ENCODE results near the gene CNTN4. TPM values are rescaled to one million over a fixed set of nuclear protein-coding genes. Genes with fewer than 3 reads are reported as not detected.

CNTN4 gene
- total RNA-seq, 1 donor from 2014 or later: not detected

DNA sequence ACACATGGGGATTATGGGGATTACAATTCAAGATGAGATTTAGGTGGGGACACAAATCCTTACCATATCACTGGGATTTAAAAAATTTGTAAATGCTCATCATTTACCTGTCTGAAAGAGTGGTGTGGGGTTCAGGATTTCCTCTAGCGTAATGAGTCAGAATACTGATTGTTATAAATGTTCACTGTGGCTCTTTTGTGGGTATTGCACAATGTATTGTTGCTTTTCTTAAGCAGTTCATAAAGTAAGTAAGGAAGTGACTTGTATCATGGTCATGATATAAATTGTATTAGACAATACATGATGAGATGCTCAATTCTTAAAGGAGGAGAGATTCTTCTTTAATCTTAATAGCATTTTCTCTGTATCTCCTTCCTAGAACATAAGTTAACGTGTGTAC lies 262.1 kb downstream of the CNTN4 start:
- Histone ChIP-seq H3K27me3 (ENCODE audit: insufficient read depth, low read length) (no peaks in the 10 kb centered on the region), H3K4me3 (ENCODE audit: insufficient read depth, low read depth, low read length) (no peak overlapping the region), H3K9me3 (ENCODE audit: insufficient read depth, low read depth, low read length) (no peaks in the 10 kb centered on the region), H3K4me1 (ENCODE audit: insufficient read depth, low read length) (no peaks in the 10 kb centered on the region), H4K20me1 (ENCODE audit: insufficient read depth, low read length) (no peaks in the 10 kb centered on the region), H3K27ac (ENCODE audit: low read depth, low read length) (no peak overlapping the region), H3K9ac (ENCODE audit: low read length) (no peak overlapping the region), H2AFZ (ENCODE audit: low read depth, low read length) (no peak overlapping the region), H3K36me3 (ENCODE audit: insufficient read depth, low read length) (no peaks in the 10 kb centered on the region), H3K79me2 (ENCODE audit: insufficient read depth, low read length) (no peaks in the 10 kb centered on the region), H3K4me2 (ENCODE audit: low read length) (no peak overlapping the region)
- no peaks in the 10 kb centered on the region for H3K36me3 Mint-ChIP-seq (ENCODE audit: low read depth, unreplicated experiment)
- H3K27ac Mint-ChIP-seq (ENCODE audit: unreplicated experiment): no peak overlapping the region
- DNase-seq (ENCODE audit: low read depth) (no peak), FAIRE-seq (no peak)
- no peaks in the 10 kb centered on the region for H3K9me3 Mint-ChIP-seq (ENCODE audit: unreplicated experiment)
- H3K4me1 Mint-ChIP-seq (ENCODE audit: low read depth, unreplicated experiment): no peaks in the 10 kb centered on the region
- no peak for TF ChIP-seq CTCF (IDR thresholded peaks at IDR 0.05; ENCODE audit: insufficient read depth, low read depth, low read length)
- no peak for TF ChIP-seq EZH2 (IDR thresholded peaks at IDR 0.05; ENCODE audit: insufficient read depth, low read length)
- H3K4me3 Mint-ChIP-seq (ENCODE audit: unreplicated experiment): no peak overlapping the region
- H3K27me3 Mint-ChIP-seq (ENCODE audit: low read depth, unreplicated experiment): no peaks in the 10 kb centered on the region

DNA sequence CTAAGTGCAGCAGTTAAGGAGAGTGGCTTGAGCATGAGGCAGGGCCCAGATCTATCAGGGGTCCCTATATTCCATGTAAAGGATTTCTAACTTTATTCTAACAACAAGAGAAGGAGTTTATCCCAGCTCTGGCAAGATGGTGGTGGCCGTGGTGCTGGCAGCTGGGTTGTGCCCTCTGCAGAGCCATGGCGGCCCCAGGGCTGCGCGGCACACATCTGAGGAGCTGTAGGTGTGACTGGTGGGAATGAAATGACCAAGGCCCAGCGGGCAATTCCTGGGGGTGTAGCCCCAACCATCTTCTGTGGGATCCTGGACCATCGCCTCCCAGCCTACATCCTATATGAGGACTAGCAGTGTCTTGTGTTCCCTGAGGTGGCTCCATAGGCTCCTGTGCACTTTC lies 263.5 kb downstream of the CNTN4 start:
- no peaks in the 10 kb centered on the region for H3K79me2 ChIP-seq (ENCODE audit: insufficient read depth, low read length)
- no peak overlapping the region for H3K4me3 Mint-ChIP-seq (ENCODE audit: unreplicated experiment)
- H4K20me1 ChIP-seq (ENCODE audit: insufficient read depth, low read length): no peaks in the 10 kb centered on the region
- no peaks in the 10 kb centered on the region for H3K27me3 Mint-ChIP-seq (ENCODE audit: low read depth, unreplicated experiment)
- H3K27me3 ChIP-seq (ENCODE audit: insufficient read depth, low read length): no peaks in the 10 kb centered on the region
- no peak overlapping the region for H3K4me3 ChIP-seq (ENCODE audit: insufficient read depth, low read depth, low read length)
- TF ChIP-seq CTCF (IDR thresholded peaks at IDR 0.05; ENCODE audit: insufficient read depth, low read depth, low read length) (no peak), EZH2 (IDR thresholded peaks at IDR 0.05; ENCODE audit: insufficient read depth, low read length) (no peak)
- H3K9ac ChIP-seq (ENCODE audit: low read length): no peak overlapping the region
- H2AFZ ChIP-seq (ENCODE audit: low read depth, low read length): no peak overlapping the region
- no peaks in the 10 kb centered on the region for H3K36me3 Mint-ChIP-seq (ENCODE audit: low read depth, unreplicated experiment)
- no peaks in the 10 kb centered on the region for H3K4me1 ChIP-seq (ENCODE audit: insufficient read depth, low read length)
- no peak overlapping the region for H3K4me2 ChIP-seq (ENCODE audit: low read length)
- no peaks in the 10 kb centered on the region for H3K4me1 Mint-ChIP-seq (ENCODE audit: low read depth, unreplicated experiment)
- no peak overlapping the region for H3K27ac Mint-ChIP-seq (ENCODE audit: unreplicated experiment)
- no peaks in the 10 kb centered on the region for H3K36me3 ChIP-seq (ENCODE audit: insufficient read depth, low read length)
- no peaks in the 10 kb centered on the region for H3K9me3 Mint-ChIP-seq (ENCODE audit: unreplicated experiment)
- H3K9me3 ChIP-seq (ENCODE audit: insufficient read depth, low read depth, low read length): no peaks in the 10 kb centered on the region
- DNase-seq (ENCODE audit: low read depth) (no peak), FAIRE-seq (no peak)
- H3K27ac ChIP-seq (ENCODE audit: low read depth, low read length): no peak overlapping the region

DNA sequence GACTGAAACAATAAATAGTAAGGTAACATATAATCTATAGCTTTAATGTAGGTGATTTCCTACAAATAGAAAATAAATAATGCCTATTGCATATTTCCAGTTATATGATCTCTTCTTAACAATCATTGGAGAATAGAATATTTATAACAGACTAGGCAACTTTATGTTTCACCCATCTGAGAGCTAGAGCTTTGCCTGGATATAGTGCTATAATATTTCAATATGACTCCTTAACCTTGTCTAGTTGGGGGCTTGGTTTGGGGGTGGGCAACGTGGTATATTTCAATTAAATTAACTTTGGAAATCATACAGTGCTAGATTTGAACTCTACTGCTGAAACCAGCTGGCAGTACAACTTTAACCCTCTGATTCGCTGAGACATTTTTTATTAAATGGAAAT lies 265.2 kb downstream of the CNTN4 start:
- no peak for TF ChIP-seq CTCF (IDR thresholded peaks at IDR 0.05; ENCODE audit: insufficient read depth, low read depth, low read length)
- no peak for TF ChIP-seq EZH2 (IDR thresholded peaks at IDR 0.05; ENCODE audit: insufficient read depth, low read length)
- Histone ChIP-seq H3K4me3 (ENCODE audit: insufficient read depth, low read depth, low read length) (no peak overlapping the region), H4K20me1 (ENCODE audit: insufficient read depth, low read length) (no peaks in the 10 kb centered on the region), H3K36me3 (ENCODE audit: insufficient read depth, low read length) (no peaks in the 10 kb centered on the region), H3K79me2 (ENCODE audit: insufficient read depth, low read length) (no peaks in the 10 kb centered on the region), H3K27ac (ENCODE audit: low read depth, low read length) (no peak overlapping the region), H3K9ac (ENCODE audit: low read length) (no peak overlapping the region), H2AFZ (ENCODE audit: low read depth, low read length) (no peak overlapping the region), H3K4me1 (ENCODE audit: insufficient read depth, low read length) (no peaks in the 10 kb centered on the region), H3K9me3 (ENCODE audit: insufficient read depth, low read depth, low read length) (no peaks in the 10 kb centered on the region), H3K4me2 (ENCODE audit: low read length) (no peak overlapping the region), H3K27me3 (ENCODE audit: insufficient read depth, low read length) (no peaks in the 10 kb centered on the region)
- Mint-ChIP-seq H3K27me3 (ENCODE audit: low read depth, unreplicated experiment) (no peaks in the 10 kb centered on the region), H3K4me1 (ENCODE audit: low read depth, unreplicated experiment) (no peaks in the 10 kb centered on the region), H3K36me3 (ENCODE audit: low read depth, unreplicated experiment) (no peaks in the 10 kb centered on the region), H3K27ac (ENCODE audit: unreplicated experiment) (no peak overlapping the region), H3K4me3 (ENCODE audit: unreplicated experiment) (no peak overlapping the region), H3K9me3 (ENCODE audit: unreplicated experiment) (no peaks in the 10 kb centered on the region)
- no peak for DNase-seq (ENCODE audit: low read depth)
- FAIRE-seq: no peak
